SK-N-SH treated with all-trans-retinoic acid at 6 μM for 48 hours (cell line): Measurements from ENCODE around the gene ZNF322.

Experiments
- ARNTL ChIP-seq: fragments of 450-650 bp; formaldehyde crosslinking; IDR thresholded peaks from 2 replicates; pipeline ENCODE4 v1.5.0; 2020; ENCODE audit warnings: low read depth, mild to moderate bottlenecking, moderate library complexity, borderline replicate concordance
- ESRRG ChIP-seq: fragments of 250-450 bp; sonication (Bioruptor Pico); IDR thresholded peaks from 2 replicates; pipeline ENCODE4 v1.6.1; 2021; ENCODE audit warnings: mild to moderate bottlenecking
- RARB ChIP-seq: fragments of 250-450 bp; sonication (Bioruptor Pico); IDR thresholded peaks from 2 replicates; pipeline ENCODE4 v1.8.0; 2021; ENCODE audit warnings: mild to moderate bottlenecking, moderate library complexity
- TCF4 ChIP-seq: fragments of 250-450 bp; sonication (Bioruptor Pico); IDR thresholded peaks from 2 replicates; pipeline ENCODE4 v1.8.0; 2021; ENCODE audit warnings: mild to moderate bottlenecking, moderate library complexity, borderline replicate concordance
- TOX ChIP-seq: fragments of 250-450 bp; sonication (Bioruptor Pico); IDR thresholded peaks from 2 replicates; pipeline ENCODE4 v1.8.0; 2021; ENCODE audit warnings: mild to moderate bottlenecking, moderate library complexity, borderline replicate concordance
- ZC3H10 ChIP-seq: fragments of 250-450 bp; sonication (Bioruptor Pico); IDR thresholded peaks from 2 replicates; pipeline ENCODE4 v1.5.1; 2021; ENCODE audit warnings: mild to moderate bottlenecking, moderate library complexity
- ZNF8 ChIP-seq: fragments of 450-650 bp; formaldehyde crosslinking; IDR thresholded peaks from 2 replicates; pipeline ENCODE4 v1.5.0; 2020; ENCODE audit warnings: mild to moderate bottlenecking, moderate library complexity
- TF ChIP-seq, protein P1 (sequence below): fragments of 250-450 bp; sonication (Bioruptor Pico); IDR thresholded peaks from 2 replicates; pipeline ENCODE4 v1.5.1; 2020; ENCODE audit warnings: low read depth, mild to moderate bottlenecking, moderate library complexity
- TF ChIP-seq, protein P2 (sequence below): fragments of 250-450 bp; sonication (Bioruptor Pico); IDR thresholded peaks from 2 replicates; pipeline ENCODE4 v1.8.0; 2020; ENCODE audit warnings: mild to moderate bottlenecking, moderate library complexity, borderline replicate concordance
- TF ChIP-seq, protein P3 (sequence below): fragments of 250-450 bp; sonication (Bioruptor Pico); IDR thresholded peaks from 2 replicates; pipeline ENCODE4 v1.5.0; 2020; ENCODE audit warnings: mild to moderate bottlenecking, moderate library complexity
- TF ChIP-seq, protein P4 (sequence below): fragments of 250-450 bp; sonication (Bioruptor Pico); IDR thresholded peaks from 2 replicates; pipeline ENCODE4 v1.5.1; 2021; ENCODE audit warnings: mild to moderate bottlenecking, moderate library complexity

DNA sequence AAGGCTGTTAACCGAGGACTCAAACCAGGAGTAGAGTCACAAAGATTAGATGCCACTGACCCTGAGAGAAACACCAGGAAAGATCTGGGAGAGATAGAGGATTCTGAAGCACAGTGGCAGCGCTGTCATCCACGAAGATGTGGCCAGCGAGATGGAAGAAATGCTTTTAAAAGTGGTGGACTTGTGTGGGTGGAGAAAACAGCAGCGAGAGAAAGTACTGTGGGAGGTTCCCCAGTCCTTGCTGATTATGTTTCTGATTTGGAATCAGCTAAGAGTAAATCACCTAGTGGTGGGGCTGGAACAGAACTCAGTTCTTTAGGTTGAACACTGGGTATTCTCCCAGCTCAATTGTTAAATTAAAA, 435 bp upstream of the ZNF322 start:
- TF ChIP-seq, protein P1, sequence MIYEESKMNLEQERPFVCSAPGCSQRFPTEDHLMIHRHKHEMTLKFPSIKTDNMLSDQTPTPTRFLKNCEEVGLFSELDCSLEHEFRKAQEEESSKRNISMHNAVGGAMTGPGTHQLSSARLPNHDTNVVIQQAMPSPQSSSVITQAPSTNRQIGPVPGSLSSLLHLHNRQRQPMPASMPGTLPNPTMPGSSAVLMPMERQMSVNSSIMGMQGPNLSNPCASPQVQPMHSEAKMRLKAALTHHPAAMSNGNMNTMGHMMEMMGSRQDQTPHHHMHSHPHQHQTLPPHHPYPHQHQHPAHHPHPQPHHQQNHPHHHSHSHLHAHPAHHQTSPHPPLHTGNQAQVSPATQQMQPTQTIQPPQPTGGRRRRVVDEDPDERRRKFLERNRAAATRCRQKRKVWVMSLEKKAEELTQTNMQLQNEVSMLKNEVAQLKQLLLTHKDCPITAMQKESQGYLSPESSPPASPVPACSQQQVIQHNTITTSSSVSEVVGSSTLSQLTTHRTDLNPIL (CRISPR knock-in tag): no peak
- TF ChIP-seq RARB (no peak), ZNF8 (CRISPR knock-in tag) (no peak), ARNTL (CRISPR knock-in tag) (no peak), TCF4 (CRISPR knock-in tag) (no peak), ESRRG (CRISPR knock-in tag) (no peak), ZC3H10 (CRISPR knock-in tag) (no peak), TOX (CRISPR knock-in tag) (no peak)
- TF ChIP-seq, protein P2, sequence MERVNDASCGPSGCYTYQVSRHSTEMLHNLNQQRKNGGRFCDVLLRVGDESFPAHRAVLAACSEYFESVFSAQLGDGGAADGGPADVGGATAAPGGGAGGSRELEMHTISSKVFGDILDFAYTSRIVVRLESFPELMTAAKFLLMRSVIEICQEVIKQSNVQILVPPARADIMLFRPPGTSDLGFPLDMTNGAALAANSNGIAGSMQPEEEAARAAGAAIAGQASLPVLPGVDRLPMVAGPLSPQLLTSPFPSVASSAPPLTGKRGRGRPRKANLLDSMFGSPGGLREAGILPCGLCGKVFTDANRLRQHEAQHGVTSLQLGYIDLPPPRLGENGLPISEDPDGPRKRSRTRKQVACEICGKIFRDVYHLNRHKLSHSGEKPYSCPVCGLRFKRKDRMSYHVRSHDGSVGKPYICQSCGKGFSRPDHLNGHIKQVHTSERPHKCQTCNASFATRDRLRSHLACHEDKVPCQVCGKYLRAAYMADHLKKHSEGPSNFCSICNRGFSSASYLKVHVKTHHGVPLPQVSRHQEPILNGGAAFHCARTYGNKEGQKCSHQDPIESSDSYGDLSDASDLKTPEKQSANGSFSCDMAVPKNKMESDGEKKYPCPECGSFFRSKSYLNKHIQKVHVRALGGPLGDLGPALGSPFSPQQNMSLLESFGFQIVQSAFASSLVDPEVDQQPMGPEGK (CRISPR knock-in tag): no peak
- TF ChIP-seq, protein P3, sequence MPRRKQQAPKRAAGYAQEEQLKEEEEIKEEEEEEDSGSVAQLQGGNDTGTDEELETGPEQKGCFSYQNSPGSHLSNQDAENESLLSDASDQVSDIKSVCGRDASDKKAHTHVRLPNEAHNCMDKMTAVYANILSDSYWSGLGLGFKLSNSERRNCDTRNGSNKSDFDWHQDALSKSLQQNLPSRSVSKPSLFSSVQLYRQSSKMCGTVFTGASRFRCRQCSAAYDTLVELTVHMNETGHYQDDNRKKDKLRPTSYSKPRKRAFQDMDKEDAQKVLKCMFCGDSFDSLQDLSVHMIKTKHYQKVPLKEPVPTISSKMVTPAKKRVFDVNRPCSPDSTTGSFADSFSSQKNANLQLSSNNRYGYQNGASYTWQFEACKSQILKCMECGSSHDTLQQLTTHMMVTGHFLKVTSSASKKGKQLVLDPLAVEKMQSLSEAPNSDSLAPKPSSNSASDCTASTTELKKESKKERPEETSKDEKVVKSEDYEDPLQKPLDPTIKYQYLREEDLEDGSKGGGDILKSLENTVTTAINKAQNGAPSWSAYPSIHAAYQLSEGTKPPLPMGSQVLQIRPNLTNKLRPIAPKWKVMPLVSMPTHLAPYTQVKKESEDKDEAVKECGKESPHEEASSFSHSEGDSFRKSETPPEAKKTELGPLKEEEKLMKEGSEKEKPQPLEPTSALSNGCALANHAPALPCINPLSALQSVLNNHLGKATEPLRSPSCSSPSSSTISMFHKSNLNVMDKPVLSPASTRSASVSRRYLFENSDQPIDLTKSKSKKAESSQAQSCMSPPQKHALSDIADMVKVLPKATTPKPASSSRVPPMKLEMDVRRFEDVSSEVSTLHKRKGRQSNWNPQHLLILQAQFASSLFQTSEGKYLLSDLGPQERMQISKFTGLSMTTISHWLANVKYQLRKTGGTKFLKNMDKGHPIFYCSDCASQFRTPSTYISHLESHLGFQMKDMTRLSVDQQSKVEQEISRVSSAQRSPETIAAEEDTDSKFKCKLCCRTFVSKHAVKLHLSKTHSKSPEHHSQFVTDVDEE (CRISPR knock-in tag): no peak
- TF ChIP-seq, protein P4, sequence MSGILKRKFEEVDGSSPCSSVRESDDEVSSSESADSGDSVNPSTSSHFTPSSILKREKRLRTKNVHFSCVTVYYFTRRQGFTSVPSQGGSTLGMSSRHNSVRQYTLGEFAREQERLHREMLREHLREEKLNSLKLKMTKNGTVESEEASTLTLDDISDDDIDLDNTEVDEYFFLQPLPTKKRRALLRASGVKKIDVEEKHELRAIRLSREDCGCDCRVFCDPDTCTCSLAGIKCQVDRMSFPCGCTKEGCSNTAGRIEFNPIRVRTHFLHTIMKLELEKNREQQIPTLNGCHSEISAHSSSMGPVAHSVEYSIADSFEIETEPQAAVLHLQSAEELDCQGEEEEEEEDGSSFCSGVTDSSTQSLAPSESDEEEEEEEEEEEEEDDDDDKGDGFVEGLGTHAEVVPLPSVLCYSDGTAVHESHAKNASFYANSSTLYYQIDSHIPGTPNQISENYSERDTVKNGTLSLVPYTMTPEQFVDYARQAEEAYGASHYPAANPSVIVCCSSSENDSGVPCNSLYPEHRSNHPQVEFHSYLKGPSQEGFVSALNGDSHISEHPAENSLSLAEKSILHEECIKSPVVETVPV (CRISPR knock-in tag): no peak
